GM12801 (cell line): ENCODE results near the gene RMRP.

Source experiments
- TF ChIP-seq, protein P1 (sequence below): IDR thresholded peaks from one replicate; pipeline ENCODE4 v1.5.1; 2011; ENCODE audit warnings: control low read depth; ENCODE audit not compliant: insufficient read length; ENCODE audit errors: extremely low read depth

RMRP gene

DNA sequence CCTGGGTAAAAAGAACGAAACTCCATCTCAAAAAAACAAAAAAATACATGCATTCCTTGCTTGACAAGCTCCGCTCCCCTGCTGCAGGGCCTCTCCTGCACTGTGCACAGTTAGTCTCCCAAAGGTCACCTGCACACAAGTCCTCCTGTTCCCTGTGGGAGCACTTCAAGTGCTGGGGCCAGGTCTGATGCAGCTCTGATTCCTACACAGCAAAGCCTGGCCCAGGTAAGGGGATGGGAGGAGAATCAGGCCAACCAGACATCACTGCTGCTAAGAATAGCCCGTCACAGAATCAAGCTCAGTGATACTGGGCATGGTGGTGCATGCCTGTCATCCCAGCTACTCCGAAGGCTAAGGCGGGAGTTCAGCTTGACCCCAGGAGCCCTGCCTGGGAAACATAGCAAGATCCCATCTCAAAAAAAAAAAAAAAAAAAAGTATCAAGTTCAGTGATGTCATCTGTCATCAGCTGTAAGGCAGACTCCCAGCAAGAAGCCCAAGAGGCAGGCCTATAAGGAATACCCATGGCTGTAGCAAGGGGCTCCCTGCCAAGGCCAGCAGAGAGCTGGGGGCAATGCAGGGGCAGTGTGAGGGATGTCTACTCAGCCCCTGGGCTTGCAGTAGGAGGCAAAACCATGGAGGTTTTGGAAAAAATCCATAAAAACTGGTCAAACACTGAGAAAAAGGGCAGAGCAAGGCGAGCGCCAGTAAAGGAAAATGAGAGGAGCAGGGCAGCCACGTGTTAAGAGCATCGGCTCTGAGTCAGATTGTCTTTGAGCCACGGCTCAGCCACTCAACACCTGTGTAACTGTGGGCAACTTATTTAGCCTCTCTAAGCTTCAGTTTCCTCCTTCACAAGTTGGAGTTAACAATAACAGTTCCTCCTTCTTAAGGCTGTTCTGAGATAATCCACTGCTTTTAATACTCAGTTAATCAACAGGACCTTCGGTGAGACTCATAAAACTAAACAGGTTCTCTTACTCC is 28.7 kb upstream of the RMRP start:
- TF ChIP-seq, protein P1, sequence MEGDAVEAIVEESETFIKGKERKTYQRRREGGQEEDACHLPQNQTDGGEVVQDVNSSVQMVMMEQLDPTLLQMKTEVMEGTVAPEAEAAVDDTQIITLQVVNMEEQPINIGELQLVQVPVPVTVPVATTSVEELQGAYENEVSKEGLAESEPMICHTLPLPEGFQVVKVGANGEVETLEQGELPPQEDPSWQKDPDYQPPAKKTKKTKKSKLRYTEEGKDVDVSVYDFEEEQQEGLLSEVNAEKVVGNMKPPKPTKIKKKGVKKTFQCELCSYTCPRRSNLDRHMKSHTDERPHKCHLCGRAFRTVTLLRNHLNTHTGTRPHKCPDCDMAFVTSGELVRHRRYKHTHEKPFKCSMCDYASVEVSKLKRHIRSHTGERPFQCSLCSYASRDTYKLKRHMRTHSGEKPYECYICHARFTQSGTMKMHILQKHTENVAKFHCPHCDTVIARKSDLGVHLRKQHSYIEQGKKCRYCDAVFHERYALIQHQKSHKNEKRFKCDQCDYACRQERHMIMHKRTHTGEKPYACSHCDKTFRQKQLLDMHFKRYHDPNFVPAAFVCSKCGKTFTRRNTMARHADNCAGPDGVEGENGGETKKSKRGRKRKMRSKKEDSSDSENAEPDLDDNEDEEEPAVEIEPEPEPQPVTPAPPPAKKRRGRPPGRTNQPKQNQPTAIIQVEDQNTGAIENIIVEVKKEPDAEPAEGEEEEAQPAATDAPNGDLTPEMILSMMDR = no peak

DNA sequence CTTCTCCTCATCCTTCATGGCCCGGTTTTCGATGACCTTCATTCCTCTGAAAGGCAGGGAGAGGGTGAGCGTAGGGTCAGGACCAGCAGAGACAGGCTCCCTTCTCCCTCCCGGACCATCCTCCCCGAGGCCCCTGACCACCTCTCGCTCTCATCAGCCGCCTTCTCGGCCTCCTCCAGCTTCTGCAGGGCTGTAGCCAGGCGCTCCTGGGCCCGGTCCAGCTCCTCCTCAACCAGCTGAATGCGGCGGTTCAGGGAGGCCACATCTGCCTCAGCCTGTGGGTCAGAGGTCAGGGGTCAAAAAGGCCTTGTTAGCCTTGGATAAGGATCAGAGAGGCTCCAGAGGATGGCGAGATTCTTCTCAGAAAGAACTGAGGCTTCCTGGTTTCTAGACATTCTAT is 27.7 kb upstream of the RMRP start:
- TF ChIP-seq, protein P1 = no peak

DNA sequence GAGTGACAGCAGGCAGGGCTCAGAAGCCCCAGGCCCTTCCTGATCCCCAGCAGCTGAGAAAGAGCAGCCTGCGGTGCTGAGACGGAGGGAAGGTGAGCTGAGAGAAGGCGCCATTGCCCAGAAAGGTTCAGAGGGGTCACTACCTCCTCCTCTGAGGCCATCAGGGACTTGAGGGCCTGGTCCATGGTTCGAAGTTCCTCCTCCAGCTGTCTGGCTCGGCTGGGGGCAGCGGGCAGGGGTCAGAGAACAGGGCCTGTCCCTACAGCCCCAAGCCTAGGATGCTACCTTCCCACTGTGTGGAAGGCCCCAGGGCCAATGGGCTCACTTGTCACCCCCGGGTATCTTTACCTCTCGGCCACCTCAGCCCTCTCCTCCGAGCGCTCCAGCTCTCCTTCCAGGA is 27.1 kb upstream of the RMRP start:
- TF ChIP-seq, protein P1 = no peak

DNA sequence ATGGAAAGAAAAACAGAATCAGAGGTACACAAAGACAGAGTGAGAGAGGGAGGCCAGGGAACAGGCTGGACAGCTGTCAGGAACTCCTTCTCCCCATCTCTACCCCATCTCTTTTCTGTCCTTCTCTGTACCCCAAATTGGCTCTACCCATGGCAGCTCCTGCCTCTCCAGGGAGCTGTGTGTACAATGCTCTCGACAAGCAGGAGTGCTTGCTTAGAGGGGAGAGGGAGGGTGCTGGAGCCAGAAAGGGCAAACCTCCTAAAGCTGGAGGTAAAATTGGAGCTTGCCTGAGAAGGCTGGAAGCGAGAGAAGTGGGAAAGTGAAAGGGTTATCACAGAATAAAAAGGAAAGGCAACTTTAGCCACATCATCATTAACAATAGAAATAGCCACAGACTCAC is 25.5 kb upstream of the RMRP start:
- TF ChIP-seq, protein P1 = no peak

DNA sequence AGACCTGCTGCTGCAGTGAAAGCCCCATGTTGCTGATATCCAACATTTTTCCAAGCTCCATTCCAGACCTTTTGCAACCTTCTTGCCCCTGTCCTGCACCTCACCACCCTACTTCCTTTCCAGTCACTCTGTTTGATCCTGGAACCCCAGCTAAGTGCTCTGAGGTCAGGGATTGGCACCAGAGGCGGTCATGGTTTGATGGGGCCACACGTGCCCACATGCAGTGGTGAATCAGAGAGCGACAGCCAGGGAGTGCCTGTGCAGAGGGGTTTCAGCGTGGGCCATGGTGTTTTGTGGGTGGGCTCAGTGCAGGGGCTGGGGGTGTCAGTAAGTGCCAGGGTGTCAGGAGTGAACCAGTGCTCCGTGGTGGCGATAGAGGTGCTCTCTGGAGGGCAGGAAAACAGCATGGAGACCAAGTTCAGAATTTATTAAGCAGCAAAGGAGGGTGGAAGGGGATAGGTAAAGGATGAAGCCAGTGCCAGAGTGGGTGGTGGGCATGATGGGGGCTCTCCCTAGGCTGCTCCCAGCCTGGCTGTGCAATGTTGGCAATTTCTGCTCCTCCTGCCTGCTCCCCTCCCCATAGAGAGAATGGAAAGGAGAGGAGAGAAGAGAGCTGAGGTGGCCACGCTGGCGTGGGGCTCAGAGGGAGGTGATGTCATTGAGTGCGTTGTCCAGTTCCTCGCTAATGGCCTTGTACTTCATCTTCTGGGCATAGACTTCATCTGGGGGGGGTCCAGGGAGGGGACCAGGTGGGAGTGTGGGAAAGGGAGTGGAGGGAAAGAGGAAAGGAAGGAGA is 24.9 kb upstream of the RMRP start:
- TF ChIP-seq, protein P1 = no peak

DNA sequence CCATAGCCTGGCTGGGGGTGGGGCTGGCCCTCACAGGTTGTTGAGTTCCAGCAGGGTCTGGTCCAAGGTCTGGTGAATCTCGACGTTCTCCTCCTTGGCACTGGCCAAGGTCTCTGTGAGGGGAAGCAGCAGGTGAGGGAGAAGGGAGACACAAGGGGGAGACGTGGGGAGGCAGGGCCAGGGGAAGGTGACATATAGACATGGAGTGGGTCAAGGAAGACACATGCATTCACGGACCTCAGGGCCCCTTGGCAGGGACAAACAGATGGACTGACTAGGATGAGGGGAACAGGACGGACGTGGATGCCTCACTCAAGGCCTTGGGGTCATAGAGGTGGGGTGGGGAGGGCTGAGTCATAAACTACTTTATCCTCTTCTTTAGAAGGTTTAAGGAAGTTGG is 24.2 kb upstream of the RMRP start:
- TF ChIP-seq, protein P1 = no peak

DNA sequence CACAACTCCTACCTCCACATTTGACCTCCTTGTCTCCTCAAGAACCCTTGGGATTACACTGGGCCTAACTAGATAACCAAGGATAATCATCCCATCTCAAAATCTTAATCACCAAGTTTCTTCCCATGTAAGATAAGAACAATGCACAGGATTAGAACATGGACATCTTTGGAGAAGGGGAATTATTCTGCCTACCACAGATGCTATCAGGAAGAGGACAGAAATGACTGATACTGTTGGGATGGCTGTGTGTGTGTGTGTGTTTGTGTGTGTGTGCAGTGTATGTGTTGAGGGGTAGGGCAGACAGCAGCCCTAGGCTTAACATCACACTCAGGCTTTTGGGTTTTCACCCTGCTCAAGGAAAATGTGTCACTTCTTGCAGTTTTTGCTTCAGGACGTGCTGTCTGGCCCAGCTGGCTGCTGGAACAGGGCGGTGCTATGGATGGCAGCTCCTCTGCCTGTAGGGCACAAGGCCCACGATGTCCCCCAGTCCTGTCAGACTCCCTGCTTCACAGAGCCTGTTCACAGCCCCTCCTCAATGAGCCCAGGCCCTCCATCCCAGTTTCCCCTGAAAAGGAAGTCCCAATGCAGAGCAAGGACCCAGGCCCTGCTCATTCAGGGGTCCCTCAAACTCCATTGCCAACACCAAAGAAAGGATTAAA is 23.7 kb upstream of the RMRP start:
- TF ChIP-seq, protein P1 = no peak
